Osteocyte (in vitro differentiated cells): Measurements from ENCODE around the gene KCNMB4. TPM values are rescaled to one million over a fixed set of nuclear protein-coding genes. Genes with fewer than 3 reads are reported as not detected.

Experiments
- DNase-seq: peaks from one replicate; pipeline ENCODE4 v3.0.0; 2021; ENCODE audit warnings: mixed read lengths; ENCODE audit not compliant: unreplicated experiment; ENCODE audit errors: extremely low spot score
- H3K27ac Mint-ChIP-seq: one replicate; pipeline ENCODE4 v1.8.0; 2021; ENCODE audit warnings: mild to moderate bottlenecking, mixed read lengths; ENCODE audit not compliant: unreplicated experiment
- H3K27me3 Mint-ChIP-seq: one replicate; pipeline ENCODE4 v1.8.0; 2021; ENCODE audit warnings: mixed read lengths; ENCODE audit not compliant: unreplicated experiment
- H3K36me3 Mint-ChIP-seq: one replicate; pipeline ENCODE4 v1.8.0; 2021; ENCODE audit warnings: mixed read lengths; ENCODE audit not compliant: unreplicated experiment
- H3K4me1 Mint-ChIP-seq: one replicate; pipeline ENCODE4 v1.8.0; 2021; ENCODE audit warnings: mixed read lengths; ENCODE audit not compliant: unreplicated experiment
- H3K4me3 Mint-ChIP-seq: one replicate; pipeline ENCODE4 v1.8.0; 2021; ENCODE audit warnings: mild to moderate bottlenecking, moderate library complexity, mixed read lengths; ENCODE audit not compliant: unreplicated experiment
- H3K9me3 Mint-ChIP-seq: one replicate; pipeline ENCODE4 v1.8.0; 2021; ENCODE audit warnings: mixed read lengths; ENCODE audit not compliant: unreplicated experiment
- CTCF ChIP-seq: fragments of 200-600 bp; sonication (generic); IDR thresholded peaks from 2 replicates; pipeline ENCODE4 v1.5.0; 2021; ENCODE audit warnings: antibody characterized with exemption, mild to moderate bottlenecking, moderate library complexity
- total RNA-seq: library from RNA; stranded (reverse); gene quantifications from 2 replicates; pipeline ENCODE4 v1.2.1, GENCODE V29; 2021

KCNMB4 gene
- total RNA-seq, 1 donor from 2014 or later: 1.1 TPM

- DNase-seq: no peak
- H3K4me1 Mint-ChIP-seq: no peaks in the 10 kb centered on the region
- no peak overlapping the region for H3K27ac Mint-ChIP-seq
- TF ChIP-seq CTCF: no peak
- H3K27me3 Mint-ChIP-seq: peaks cover 12% of the 10 kb centered on the region
- H3K4me3 Mint-ChIP-seq: no peak overlapping the region
- H3K36me3 Mint-ChIP-seq: no peaks in the 10 kb centered on the region
- H3K9me3 Mint-ChIP-seq: peaks cover 7% of the 10 kb centered on the region
Observed at GRCh38 chr12:70459786-70460185, 93.7 kb downstream of the KCNMB4 start.

- peaks cover 4% of the 10 kb centered on the region for H3K27me3 Mint-ChIP-seq
- H3K9me3 Mint-ChIP-seq: peaks cover 3% of the 10 kb centered on the region
- DNase-seq: no peak
- TF ChIP-seq CTCF: no peak
- no peak overlapping the region for H3K4me3 Mint-ChIP-seq
- H3K36me3 Mint-ChIP-seq: no peaks in the 10 kb centered on the region
- no peaks in the 10 kb centered on the region for H3K4me1 Mint-ChIP-seq
- no peak overlapping the region for H3K27ac Mint-ChIP-seq
Observed at GRCh38 chr12:70463997-70464396, 97.9 kb downstream of the KCNMB4 start.

- TF ChIP-seq CTCF: no peak
- no peaks in the 10 kb centered on the region for H3K36me3 Mint-ChIP-seq
- no peak overlapping the region for H3K27ac Mint-ChIP-seq
- peaks cover 3% of the 10 kb centered on the region for H3K9me3 Mint-ChIP-seq
- DNase-seq: no peak
- H3K27me3 Mint-ChIP-seq: no peaks in the 10 kb centered on the region
- H3K4me3 Mint-ChIP-seq: no peak overlapping the region
- H3K4me1 Mint-ChIP-seq: no peaks in the 10 kb centered on the region
Observed at GRCh38 chr12:70466753-70467152, 100.7 kb downstream of the KCNMB4 start.

GRCh38 chr12:70467476-70467875 lies 101.4 kb downstream of the KCNMB4 start:
- TF ChIP-seq CTCF: no peak
- no peak for DNase-seq
- Mint-ChIP-seq H3K4me3 (no peak overlapping the region), H3K4me1 (no peaks in the 10 kb centered on the region), H3K27me3 (peaks cover 3% of the 10 kb centered on the region), H3K9me3 (peaks cover 3% of the 10 kb centered on the region), H3K36me3 (no peaks in the 10 kb centered on the region), H3K27ac (no peak overlapping the region)

- no peaks in the 10 kb centered on the region for H3K4me1 Mint-ChIP-seq
- no peak overlapping the region for H3K27ac Mint-ChIP-seq
- no peak for TF ChIP-seq CTCF
- peaks cover 3% of the 10 kb centered on the region for H3K9me3 Mint-ChIP-seq
- DNase-seq: no peak
- no peaks in the 10 kb centered on the region for H3K36me3 Mint-ChIP-seq
- H3K4me3 Mint-ChIP-seq: no peak overlapping the region
- peaks cover 9% of the 10 kb centered on the region for H3K27me3 Mint-ChIP-seq
Observed at GRCh38 chr12:70467918-70468733, 102.0 kb downstream of the KCNMB4 start.
